GM12878 (cell line): ENCODE data around the gene GAK. TPM values are rescaled to one million over a fixed set of nuclear protein-coding genes. Genes with fewer than 3 reads are reported as not detected.

ENCODE experiments used
- ATAC-seq: fragments of 200-7000 bp; cut with Tn5 transposase; 3 replicates; pipeline ENCODE4 v1.9.1; 2020; ENCODE audit warnings: mild to moderate bottlenecking, moderate library complexity
- BruUV-seq: library from RNA; stranded (reverse); fragments of 400-500 nt; replicated peaks from 2 replicates; lab custom pipeline; 2021; lab: Mats Ljungman, UMichigan
- CTCF ChIA-PET: fragments of 300-600 bp; sonication (Branson Sonifier 250); formaldehyde crosslinking; extraction: SDS; loops from one replicate; lab custom pipeline; 2021; ENCODE audit warnings: inconsistent platforms; lab: Yijun Ruan, JAX
- POLR2A ChIA-PET: fragments of 350-600 bp; formaldehyde crosslinking; extraction: SDS; loops from one replicate; lab custom pipeline; 2021; ENCODE audit warnings: inconsistent platforms; lab: Charles Lee
- RAD21 ChIA-PET: fragments of 300-600 bp; sonication (Branson Sonifier 250); formaldehyde crosslinking; loops from one replicate; lab custom pipeline; 2023; ENCODE audit warnings: antibody characterized with exemption; ENCODE audit not compliant: unreplicated experiment; lab: Charles Lee
- SMC1A ChIA-PET: fragments of 300-600 bp; sonication (Branson Sonifier 250); formaldehyde crosslinking; loops from one replicate; lab custom pipeline; 2023; ENCODE audit not compliant: unreplicated experiment, uncharacterized antibody; lab: Charles Lee
- DNase-seq: peaks from one replicate; pipeline ENCODE4 v3.0.0-alpha.2; 2011; ENCODE audit warnings: low read depth, low spot score
- FAIRE-seq: peaks from 3 replicates; lab custom pipeline; 2011; peaks lifted over from hg19 to GRCh38; lab: Jason Lieb, UNC
- H2AFZ ChIP-seq: 2 replicates; pipeline ENCODE4 v1.6.0; 2011; ENCODE audit warnings: low read depth, low read length, control low read depth; ENCODE audit not compliant: control insufficient read depth
- H3K27ac ChIP-seq: 2 replicates; pipeline ENCODE4 v1.5.1; 2011; ENCODE audit warnings: control low read depth; ENCODE audit not compliant: control insufficient read depth, insufficient read depth
- H3K27me3 ChIP-seq, 2 experiments: replicated peaks in 1 of 2; 2 replicates each; pipeline versions ENCODE4 v1.6.0 to v1.6.1; 2011; ENCODE audit warnings: low read length in 1 of 2; ENCODE audit not compliant: control insufficient read depth in 2 of 2, insufficient read depth in 2 of 2
- H3K36me3 ChIP-seq, 2 experiments: 2 replicates each; pipeline ENCODE4 v1.5.1; 2011; ENCODE audit warnings: low read length in 1 of 2; ENCODE audit not compliant: control insufficient read depth in 2 of 2, insufficient read depth in 2 of 2
- H3K4me1 ChIP-seq: 2 replicates; pipeline ENCODE4 v1.6.1; 2011; ENCODE audit warnings: mild to moderate bottlenecking, low read length, moderate library complexity, mixed read lengths; ENCODE audit not compliant: control insufficient read depth, insufficient read depth
- H3K4me2 ChIP-seq: 2 replicates; pipeline ENCODE4 v1.6.0; 2011; ENCODE audit warnings: control low read depth; ENCODE audit not compliant: control insufficient read depth, insufficient read depth
- H3K4me3 ChIP-seq: fragments of 200-600 bp; sonication (generic); 2 replicates; pipeline ENCODE4 v1.5.1; 2016
- H3K79me2 ChIP-seq: 2 replicates; pipeline ENCODE4 v1.6.0; 2011; ENCODE audit warnings: low read length; ENCODE audit not compliant: control insufficient read depth, insufficient read depth
- H3K9ac ChIP-seq: 2 replicates; pipeline ENCODE4 v1.8.0; 2011; ENCODE audit warnings: low read length, control low read depth, mixed read lengths; ENCODE audit not compliant: control insufficient read depth, insufficient read depth
- H3K9me3 ChIP-seq: replicated peaks from 3 replicates; pipeline ENCODE4 v1.5.1; 2011; ENCODE audit warnings: mild to moderate bottlenecking, low read length; ENCODE audit not compliant: control insufficient read depth, insufficient read depth
- H4K20me1 ChIP-seq: 2 replicates; pipeline ENCODE4 v1.6.0; 2011; ENCODE audit not compliant: control insufficient read depth, insufficient read depth
- CBFB ChIP-seq: IDR thresholded peaks from 2 replicates; pipeline ENCODE4 v1.6.1; 2016; ENCODE audit warnings: antibody characterized with exemption, low read depth
- CHD4 ChIP-seq: fragments of 200-600 bp; sonication (generic); IDR thresholded peaks from 2 replicates; pipeline ENCODE4 v1.6.1; 2016; ENCODE audit warnings: mild to moderate bottlenecking
- CREB1 ChIP-seq: IDR thresholded peaks from 2 replicates; pipeline ENCODE4 v1.6.1; 2012; ENCODE audit warnings: low read depth, mild to moderate bottlenecking, inconsistent platforms
- ETV6 ChIP-seq, 2 experiments: fragments of 450-650 bp in 1 of 2; IDR thresholded peaks in 1 of 2; conservative IDR thresholded peaks in 1 of 2; 2 replicates each; pipeline ENCODE4 v1.6.1; 2014; ENCODE audit warnings: antibody characterized with exemption in 1 of 2, borderline replicate concordance in 1 of 2, low read depth in 1 of 2, mild to moderate bottlenecking in 1 of 2, moderate library complexity in 1 of 2
- IRF4 ChIP-seq: IDR thresholded peaks from 2 replicates; pipeline ENCODE4 v1.6.1; 2011; ENCODE audit warnings: low read depth, low read length
- KLF5 ChIP-seq: fragments of 450-650 bp; IDR thresholded peaks from 2 replicates; pipeline ENCODE4 v1.6.1; 2014; ENCODE audit warnings: mild to moderate bottlenecking; ENCODE audit not compliant: partially characterized antibody
- MTA3 ChIP-seq: IDR thresholded peaks from 2 replicates; pipeline ENCODE4 v1.6.1; 2012; ENCODE audit warnings: low read length, inconsistent platforms, borderline replicate concordance
- NRF1 ChIP-seq: conservative IDR thresholded peaks from 2 replicates; pipeline ENCODE4 v1.6.1; 2011; ENCODE audit warnings: mild to moderate bottlenecking, low read depth, low read length, improper control_type of control experiment
- RAD21 ChIP-seq: IDR thresholded peaks from 2 replicates; pipeline ENCODE4 v1.6.1; 2011; ENCODE audit warnings: mild to moderate bottlenecking, low read depth, low read length, moderate library complexity; ENCODE audit not compliant: insufficient read depth
- RB1 ChIP-seq: fragments of 450-650 bp; formaldehyde crosslinking; IDR thresholded peaks from 2 replicates; pipeline ENCODE4 v1.6.1; 2017; ENCODE audit warnings: mild to moderate bottlenecking, borderline replicate concordance
- SUZ12 ChIP-seq: fragments of 200-600 bp; sonication (generic); IDR thresholded peaks from one replicate; pipeline ENCODE4 v1.6.1; 2018; ENCODE audit warnings: antibody characterized with exemption, mild to moderate bottlenecking; ENCODE audit not compliant: unreplicated experiment
- ZNF687 ChIP-seq: fragments of 450-650 bp; IDR thresholded peaks from 2 replicates; pipeline ENCODE4 v1.6.1; 2017; ENCODE audit warnings: mild to moderate bottlenecking, moderate library complexity
- ZSCAN29 ChIP-seq: fragments of 450-650 bp; IDR thresholded peaks from 2 replicates; pipeline ENCODE4 v1.6.1; 2017; ENCODE audit warnings: mild to moderate bottlenecking, moderate library complexity
- WGBS: methylation state at CpG from one replicate; pipeline ENCODE4 v1.1.6; 2016; ENCODE audit warnings: low lambda C conversion rate; ENCODE audit not compliant: insufficient replicate concordance, insufficient coverage; ENCODE audit errors: missing lambda C conversion rate; 5-methylcytosine and 5-hydroxymethylcytosine counted together
- in situ Hi-C: fragments of 300-500 bp; cut with MboI; formaldehyde crosslinking; loops from 9 replicates; pipeline ENCODE4 v1.14.3; 2018; ENCODE audit warnings: mixed read lengths
- intact Hi-C: fragments of 100-400 bp; cut with micrococcal nuclease; formaldehyde crosslinking; loops from one replicate; pipeline ENCODE4 v1.14.2; 2022; ENCODE audit not compliant: unreplicated experiment
- polyA plus RNA-seq, 11 experiments: library from polyadenylated mRNA; depleted of rRNA in 4 of 11; unstranded in 6 of 11; stranded (reverse) in 5 of 11; fragments of >200 nt; fragmentation: Nextera tagmentation in 4 of 11; fragmentation: Illumina TruSeq in 1 of 11; extraction: Ambion mirVana in 4 of 11; extraction: Trizol in 1 of 11; gene quantifications; 1 replicate in 1 of 11; 2 replicates in 10 of 11; pipeline versions ENCODE4 v1.2.1 to v1.2.3, GENCODE V29; 2011 to 2016; ENCODE audit warnings: inconsistent platforms in 2 of 11, missing spikeins in 2 of 11, low read depth in 1 of 11
- total RNA-seq, 4 experiments: library from RNA; depleted of rRNA in 3 of 4; stranded (reverse); fragments of >200 nt in 3 of 4; fragmentation: Illumina TruSeq in 1 of 4; extraction: Trizol in 1 of 4; gene quantifications; 2 replicates each; pipeline versions ENCODE4 v1.2.1 to v1.2.3, GENCODE V29; 2013 to 2021
- TF ChIP-seq, protein P1 (sequence below): IDR thresholded peaks from 2 replicates; pipeline ENCODE4 v1.6.1; 2012; ENCODE audit warnings: low read depth, low read length, improper control_type of control experiment

GAK gene
- total and polyA plus RNA-seq, 10 of the 15 experiments (the other 5 are each of a cell fraction or from before 2014, with no cell fraction given), result 0.82 to 127 (median 53.8) TPM

DNA sequence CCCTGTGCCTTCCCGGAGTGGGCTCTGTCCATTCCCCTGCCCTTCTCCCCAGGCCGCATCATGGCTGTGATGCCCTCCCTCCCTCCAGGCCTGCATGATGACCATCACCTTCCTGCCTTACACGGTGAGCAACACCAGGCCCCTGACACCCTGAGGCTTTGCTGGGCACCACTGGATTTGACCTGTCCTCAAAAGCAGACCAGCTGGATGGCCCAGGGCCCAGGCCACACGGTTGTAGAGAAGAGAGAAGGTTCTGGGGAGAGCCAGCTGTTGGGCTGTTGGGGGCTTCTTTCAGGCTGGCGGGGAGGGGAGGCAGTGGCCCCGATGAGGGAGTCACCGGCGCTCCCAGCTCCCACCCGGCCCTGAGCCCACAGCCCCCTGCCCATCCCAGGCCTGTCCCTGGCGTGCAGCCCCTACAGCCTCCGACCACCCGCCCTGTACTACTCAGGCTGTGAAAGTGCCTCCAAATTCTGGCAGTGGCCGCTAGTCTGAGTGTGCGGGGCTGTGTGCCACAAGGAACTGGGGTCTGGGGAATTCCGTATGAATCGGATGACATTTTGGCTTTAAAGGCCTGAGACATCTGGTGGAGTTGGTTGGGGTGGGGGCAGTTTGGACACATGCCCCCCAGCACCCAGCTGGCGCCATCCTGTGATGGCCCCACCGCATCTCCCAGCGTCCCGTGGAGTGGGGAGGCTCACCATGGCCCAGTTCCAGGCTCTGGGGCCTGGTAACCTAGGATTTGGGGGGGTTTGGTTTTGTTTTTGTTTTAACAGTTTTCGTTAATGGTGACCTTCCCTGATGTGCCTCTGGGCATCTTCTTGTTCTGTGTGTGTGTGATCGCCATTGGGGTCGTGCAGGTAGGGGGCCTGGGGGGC lies 19.7 kb upstream of the GAK start:
- DNase-seq (no peak), FAIRE-seq (no peak), ATAC-seq (no peak)
- H3K9ac ChIP-seq, result no peak overlapping the region
- in situ Hi-C loops, result no loop called here
- no peak overlapping the region for H3K4me2 ChIP-seq
- no peak overlapping the region for H3K27ac ChIP-seq
- ChIA-PET CTCF (no interaction called here), POLR2A (interaction anchor here (1.0 kb wide), 1 partner anchor 15 kb away, joined by 3 read pairs; no protein-coding TSS in a partner anchor), SMC1A (no interaction called here), RAD21 (no interaction called here)
- no peak for TF ChIP-seq RB1
- TF ChIP-seq ZSCAN29, result no peak
- TF ChIP-seq CREB1, result no peak
- TF ChIP-seq CHD4, result no peak
- TF ChIP-seq ETV6 (conservative IDR thresholded peaks at IDR 0.05 in 1 of 2, IDR thresholded peaks at IDR 0.05 in 1 of 2; ENCODE audit: borderline replicate concordance in 1 of 2, low read depth in 1 of 2), result no peak
- no peak for TF ChIP-seq SUZ12
- TF ChIP-seq ZNF687, result no peak
- TF ChIP-seq NRF1, result no peak
- no peak for TF ChIP-seq RAD21
- no peak for TF ChIP-seq MTA3
- TF ChIP-seq, protein P1, sequence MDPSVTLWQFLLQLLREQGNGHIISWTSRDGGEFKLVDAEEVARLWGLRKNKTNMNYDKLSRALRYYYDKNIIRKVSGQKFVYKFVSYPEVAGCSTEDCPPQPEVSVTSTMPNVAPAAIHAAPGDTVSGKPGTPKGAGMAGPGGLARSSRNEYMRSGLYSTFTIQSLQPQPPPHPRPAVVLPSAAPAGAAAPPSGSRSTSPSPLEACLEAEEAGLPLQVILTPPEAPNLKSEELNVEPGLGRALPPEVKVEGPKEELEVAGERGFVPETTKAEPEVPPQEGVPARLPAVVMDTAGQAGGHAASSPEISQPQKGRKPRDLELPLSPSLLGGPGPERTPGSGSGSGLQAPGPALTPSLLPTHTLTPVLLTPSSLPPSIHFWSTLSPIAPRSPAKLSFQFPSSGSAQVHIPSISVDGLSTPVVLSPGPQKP, result no peak
- no peak for TF ChIP-seq KLF5
- no peak for TF ChIP-seq CBFB
- TF ChIP-seq IRF4, result no peak
- WGBS, result 85% methylated on average over 23 of the region's 23 CpGs
- H3K27me3 ChIP-seq, result no peaks in the 10 kb centered on the region
- no TSS peak for BruUV-seq
- H4K20me1 ChIP-seq, result no peaks in the 10 kb centered on the region
- intact Hi-C loops, result no loop called here
- no peaks in the 10 kb centered on the region for H3K36me3 ChIP-seq
- no peak overlapping the region for H2AFZ ChIP-seq
- H3K9me3 ChIP-seq, result no peaks in the 10 kb centered on the region
- no peak overlapping the region for H3K4me3 ChIP-seq
- H3K79me2 ChIP-seq, result no peaks in the 10 kb centered on the region
- H3K4me1 ChIP-seq, result no peaks in the 10 kb centered on the region
